Effector memory CD8-positive, alpha-beta T cell (primary cell): ENCODE measurements around the gene MINDY4.

Experiments used
- ATAC-seq: fragments of 150-1000 bp; cut with Tn5 transposase; replicated peaks from 2 replicates; pipeline ENCODE4 v1.10.0; 2021; ENCODE audit warnings: mild to moderate bottlenecking, moderate library complexity
- DNase-seq, 3 experiments: peaks; one replicate each; pipeline ENCODE4 v3.0.0; 2021
- H3K27ac Mint-ChIP-seq, 2 donors: one replicate each; pipeline ENCODE4 v1.8.0; 2022; ENCODE audit warnings: mild to moderate bottlenecking in 2 of 2, mixed read lengths in 2 of 2, moderate library complexity in 2 of 2
- H3K27me3 Mint-ChIP-seq, 2 donors: one replicate each; pipeline ENCODE4 v1.8.0; 2022; ENCODE audit warnings: mixed read lengths in 2 of 2
- H3K36me3 Mint-ChIP-seq: one replicate; pipeline ENCODE4 v1.8.0; 2022; ENCODE audit warnings: mild to moderate bottlenecking, moderate library complexity, mixed read lengths; ENCODE audit not compliant: insufficient read depth
- H3K4me1 Mint-ChIP-seq, 2 donors: one replicate each; pipeline ENCODE4 v1.8.0; 2022; ENCODE audit warnings: low read depth in 2 of 2, mixed read lengths in 2 of 2
- H3K4me3 Mint-ChIP-seq, 2 donors: one replicate each; pipeline ENCODE4 v1.8.0; 2022; ENCODE audit warnings: mild to moderate bottlenecking in 2 of 2, mixed read lengths in 2 of 2, moderate library complexity in 2 of 2
- H3K9me3 Mint-ChIP-seq, 2 donors: one replicate each; pipeline ENCODE4 v1.8.0; 2022; ENCODE audit warnings: mixed read lengths in 2 of 2
- total RNA-seq, 9 experiments: gene quantifications; one replicate each; lab custom pipeline; 2026; lab: John Stamatoyannopoulos, UW

The MINDY4 gene
- total RNA-seq, result 0 to 1.6 (median 0.51) reads per million in 9 experiments

GRCh38 chr7:30771174-30771879 is at the start of gene MINDY4:
TSS of gene MINDY4 (plus strand) at chr7:30771417. CDS start at chr7:30771494, 77 bp downstream.
- ATAC-seq (peak; percentile 95), DNase-seq (peak; percentile 38 to 52 (median 44))
- H3K36me3 Mint-ChIP-seq, result peaks cover 3% of the 10 kb centered on the region
- H3K4me3 Mint-ChIP-seq, result peak within 1 kb of the TSS; percentile 67 to 77
- H3K4me1 Mint-ChIP-seq, result peaks cover 3 to 4% of the 10 kb centered on the region in 2 donors
- no peaks in the 10 kb centered on the region for H3K9me3 Mint-ChIP-seq
- H3K27me3 Mint-ChIP-seq, result no peaks in the 10 kb centered on the region
- peak within 1 kb of the TSS; percentile 38 to 83 for H3K27ac Mint-ChIP-seq

- Mint-ChIP-seq H3K9me3 (peaks cover 4 to 9% of the 10 kb centered on the region in 2 donors), H3K27me3 (no peaks in the 10 kb centered on the region), H3K4me3 (no peak overlapping the region), H3K36me3 (no peaks in the 10 kb centered on the region), H3K27ac (peak overlapping the region in 1 of 2 donors; percentile 61), H3K4me1 (peaks cover 14 to 17% of the 10 kb centered on the region in 2 donors)
- ATAC-seq, result no peak
- DNase-seq, result no peak
Measured at GRCh38 chr7:30722187-30722586, 49.0 kb upstream of the MINDY4 start.

- H3K27me3 Mint-ChIP-seq, result no peaks in the 10 kb centered on the region
- H3K4me3 Mint-ChIP-seq, result no peak overlapping the region
- no peaks in the 10 kb centered on the region for H3K36me3 Mint-ChIP-seq
- peak overlapping the region in 1 of 2 donors; percentile 61 for H3K27ac Mint-ChIP-seq
- ATAC-seq (no peak), DNase-seq (no peak)
- H3K9me3 Mint-ChIP-seq, result peaks cover 0 to 7% of the 10 kb centered on the region in 2 donors
- H3K4me1 Mint-ChIP-seq, result peaks cover 19 to 22% of the 10 kb centered on the region in 2 donors
Measured at GRCh38 chr7:30722671-30723070, 48.5 kb upstream of the MINDY4 start.

- DNase-seq, result no peak
- ATAC-seq, result no peak
- H3K27me3 Mint-ChIP-seq, result no peaks in the 10 kb centered on the region
- H3K9me3 Mint-ChIP-seq, result peaks cover 0 to 5% of the 10 kb centered on the region in 2 donors
- no peak overlapping the region for H3K27ac Mint-ChIP-seq
- no peaks in the 10 kb centered on the region for H3K36me3 Mint-ChIP-seq
- no peak overlapping the region for H3K4me3 Mint-ChIP-seq
- peaks cover 27 to 33% of the 10 kb centered on the region in 2 donors for H3K4me1 Mint-ChIP-seq
Measured at GRCh38 chr7:30723776-30724175, 47.4 kb upstream of the MINDY4 start.

GRCh38 chr7:30726296-30727006 is 44.8 kb upstream of the MINDY4 start:
- no peaks in the 10 kb centered on the region for H3K27me3 Mint-ChIP-seq
- peak in 1 of 3 experiments; percentile 19 for DNase-seq
- H3K9me3 Mint-ChIP-seq, result no peaks in the 10 kb centered on the region
- ATAC-seq, result peak; percentile 16
- peak overlapping the region; percentile 87 to 91 for H3K27ac Mint-ChIP-seq
- peaks cover 34 to 38% of the 10 kb centered on the region in 2 donors for H3K4me1 Mint-ChIP-seq
- no peaks in the 10 kb centered on the region for H3K36me3 Mint-ChIP-seq
- H3K4me3 Mint-ChIP-seq, result peak overlapping the region; percentile 82 to 85

- Mint-ChIP-seq H3K27ac (peak overlapping the region; percentile 87 to 91), H3K36me3 (no peaks in the 10 kb centered on the region), H3K27me3 (no peaks in the 10 kb centered on the region), H3K9me3 (no peaks in the 10 kb centered on the region), H3K4me1 (peaks cover 34 to 38% of the 10 kb centered on the region in 2 donors), H3K4me3 (peak overlapping the region; percentile 82 to 85)
- ATAC-seq, result peak; percentile 93
- peak; percentile 44 to 60 (median 47) for DNase-seq
Measured at GRCh38 chr7:30727061-30727945, 43.9 kb upstream of the MINDY4 start.

GRCh38 chr7:30728591-30729100 is 42.6 kb upstream of the MINDY4 start:
- H3K36me3 Mint-ChIP-seq, result no peaks in the 10 kb centered on the region
- H3K27ac Mint-ChIP-seq, result peak overlapping the region; percentile 42 to 91
- DNase-seq (no peak), ATAC-seq (no peak)
- H3K27me3 Mint-ChIP-seq, result no peaks in the 10 kb centered on the region
- peaks cover 34 to 41% of the 10 kb centered on the region in 2 donors for H3K4me1 Mint-ChIP-seq
- peak overlapping the region; percentile 24 to 82 for H3K4me3 Mint-ChIP-seq
- H3K9me3 Mint-ChIP-seq, result no peaks in the 10 kb centered on the region

GRCh38 chr7:30729642-30730041 is 41.6 kb upstream of the MINDY4 start:
- DNase-seq, result no peak
- H3K27me3 Mint-ChIP-seq, result peaks cover 0 to 7% of the 10 kb centered on the region in 2 donors
- peaks cover 34 to 41% of the 10 kb centered on the region in 2 donors for H3K4me1 Mint-ChIP-seq
- no peaks in the 10 kb centered on the region for H3K36me3 Mint-ChIP-seq
- no peak overlapping the region for H3K4me3 Mint-ChIP-seq
- H3K9me3 Mint-ChIP-seq, result no peaks in the 10 kb centered on the region
- no peak for ATAC-seq
- peak overlapping the region; percentile 42 to 74 for H3K27ac Mint-ChIP-seq

- no peak for ATAC-seq
Measured at GRCh38 chr7:30730097-30730496, 41.1 kb upstream of the MINDY4 start.

GRCh38 chr7:30730996-30731395 is 40.2 kb upstream of the MINDY4 start:
- Mint-ChIP-seq H3K9me3 (no peaks in the 10 kb centered on the region), H3K27me3 (peaks cover 0 to 8% of the 10 kb centered on the region in 2 donors), H3K36me3 (no peaks in the 10 kb centered on the region), H3K4me1 (peaks cover 30 to 36% of the 10 kb centered on the region in 2 donors), H3K4me3 (no peak overlapping the region), H3K27ac (peak overlapping the region in 1 of 2 donors; percentile 41)
- ATAC-seq, result no peak
- no peak for DNase-seq

More at GRCh38 chr7:30730097-30730496, 41.1 kb upstream of the MINDY4 start:
- Mint-ChIP-seq H3K4me1 (peaks cover 34 to 41% of the 10 kb centered on the region in 2 donors), H3K9me3 (no peaks in the 10 kb centered on the region), H3K4me3 (no peak overlapping the region), H3K27ac (no peak overlapping the region), H3K36me3 (no peaks in the 10 kb centered on the region), H3K27me3 (peaks cover 0 to 8% of the 10 kb centered on the region in 2 donors)
- no peak for DNase-seq

GRCh38 chr7:30731581-30731980 is 39.6 kb upstream of the MINDY4 start:
- H3K9me3 Mint-ChIP-seq, result no peaks in the 10 kb centered on the region
- ATAC-seq (no peak), DNase-seq (no peak)
- no peak overlapping the region for H3K4me3 Mint-ChIP-seq
- H3K27me3 Mint-ChIP-seq, result peaks cover 0 to 8% of the 10 kb centered on the region in 2 donors
- peak overlapping the region in 1 of 2 donors; percentile 41 for H3K27ac Mint-ChIP-seq
- peaks cover 28 to 31% of the 10 kb centered on the region in 2 donors for H3K4me1 Mint-ChIP-seq
- H3K36me3 Mint-ChIP-seq, result no peaks in the 10 kb centered on the region

GRCh38 chr7:30732606-30733005 is 38.6 kb upstream of the MINDY4 start:
- Mint-ChIP-seq H3K36me3 (no peaks in the 10 kb centered on the region), H3K4me3 (no peak overlapping the region), H3K27me3 (peaks cover 0 to 8% of the 10 kb centered on the region in 2 donors), H3K4me1 (peaks cover 25 to 26% of the 10 kb centered on the region in 2 donors), H3K9me3 (no peaks in the 10 kb centered on the region), H3K27ac (no peak overlapping the region)
- ATAC-seq (no peak), DNase-seq (no peak)

- ATAC-seq, result no peak
- no peak overlapping the region for H3K27ac Mint-ChIP-seq
- no peak overlapping the region for H3K4me3 Mint-ChIP-seq
- H3K4me1 Mint-ChIP-seq, result peaks cover 24 to 25% of the 10 kb centered on the region in 2 donors
- no peaks in the 10 kb centered on the region for H3K36me3 Mint-ChIP-seq
- H3K9me3 Mint-ChIP-seq, result no peaks in the 10 kb centered on the region
- H3K27me3 Mint-ChIP-seq, result peaks cover 0 to 8% of the 10 kb centered on the region in 2 donors
- no peak for DNase-seq
Measured at GRCh38 chr7:30733216-30733615, 38.0 kb upstream of the MINDY4 start.
